ENCODE results near the gene FIBIN. TPM values are rescaled to one million over a fixed set of nuclear protein-coding genes. Genes with fewer than 3 reads are reported as not detected.

FIBIN gene
- total RNA-seq, 2 donors from 2014 or later = 0.25 to 3.3 TPM

GRCh38 chr11:27004103-27004502, 10.2 kb downstream of the FIBIN start:
- DNase-seq = no peak
- H3K9ac ChIP-seq (ENCODE audit: low read depth in 2 of 2, low read length in 2 of 2) = no peak overlapping the region
- H3K27me3 ChIP-seq = no peaks in the 10 kb centered on the region
- intact Hi-C loops (cut with DNase I) = no loop called here
- no peak for TF ChIP-seq CTCF (IDR thresholded peaks at IDR 0.05)
- no peaks in the 10 kb centered on the region for H3K36me3 ChIP-seq
- H3K4me1 ChIP-seq = no peaks in the 10 kb centered on the region
- no peak overlapping the region for H3K27ac ChIP-seq
- H3K9me3 ChIP-seq = no peaks in the 10 kb centered on the region
- no peak overlapping the region for H3K4me3 ChIP-seq

- Histone ChIP-seq H3K27ac (no peak overlapping the region), H3K4me3 (no peak overlapping the region), H3K9ac (ENCODE audit: low read depth in 2 of 2, low read length in 2 of 2) (no peak overlapping the region), H3K4me1 (no peaks in the 10 kb centered on the region), H3K27me3 (no peaks in the 10 kb centered on the region), H3K9me3 (no peaks in the 10 kb centered on the region), H3K36me3 (no peaks in the 10 kb centered on the region)
- intact Hi-C loops (cut with DNase I) = no loop called here
- TF ChIP-seq CTCF (IDR thresholded peaks at IDR 0.05) = no peak
- DNase-seq = no peak
Observed at GRCh38 chr11:27008811-27009535, 15.1 kb downstream of the FIBIN start.

- Histone ChIP-seq H3K4me1 (no peaks in the 10 kb centered on the region), H3K27me3 (no peaks in the 10 kb centered on the region), H3K9ac (ENCODE audit: low read depth in 2 of 2, low read length in 2 of 2) (no peak overlapping the region), H3K27ac (no peak overlapping the region), H3K36me3 (no peaks in the 10 kb centered on the region), H3K9me3 (no peaks in the 10 kb centered on the region), H3K4me3 (no peak overlapping the region)
- no peak for TF ChIP-seq CTCF (IDR thresholded peaks at IDR 0.05)
- intact Hi-C loops (cut with DNase I) = no loop called here
- no peak for DNase-seq
Observed at GRCh38 chr11:27011560-27012233, 17.8 kb downstream of the FIBIN start.

DNA sequence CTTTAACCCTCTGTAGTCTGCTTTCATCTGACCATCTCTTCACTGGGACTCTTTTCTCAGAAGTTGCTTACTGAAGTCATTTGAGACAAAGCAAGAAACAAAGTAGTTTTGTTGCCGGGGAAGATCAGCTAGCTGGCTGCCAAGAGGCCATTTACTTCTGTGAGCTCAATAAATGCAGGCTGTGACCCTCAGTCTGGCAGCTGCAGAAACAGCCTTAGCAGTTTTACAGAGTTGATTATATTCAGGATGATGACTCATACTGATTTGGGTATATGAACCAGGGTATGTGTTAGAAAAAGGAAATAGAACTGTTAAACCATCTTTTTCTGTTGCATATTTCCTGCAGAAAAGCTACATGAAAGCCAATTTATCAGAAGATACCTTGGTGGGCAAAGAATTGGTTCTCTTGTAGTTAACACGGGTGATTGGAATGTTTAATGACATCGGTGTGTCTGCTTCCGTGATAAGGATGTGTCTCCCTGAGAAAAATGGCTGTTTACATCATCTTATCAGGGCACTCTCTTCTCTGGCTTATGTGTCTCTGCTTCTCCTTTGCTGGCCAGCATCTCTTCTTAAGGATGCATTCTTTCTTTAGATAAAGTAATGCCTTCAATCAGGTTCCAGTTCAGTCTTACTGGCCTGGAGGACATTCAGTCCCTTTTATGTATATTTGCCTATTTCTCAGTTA, 18.5 kb downstream of the FIBIN start:
- H3K4me1 ChIP-seq = no peaks in the 10 kb centered on the region
- intact Hi-C loops (cut with DNase I) = no loop called here
- H3K36me3 ChIP-seq = no peaks in the 10 kb centered on the region
- peak; percentile 31 for DNase-seq
- H3K4me3 ChIP-seq = no peak overlapping the region
- TF ChIP-seq CTCF (IDR thresholded peaks at IDR 0.05) = no peak
- no peak overlapping the region for H3K9ac ChIP-seq (ENCODE audit: low read depth in 2 of 2, low read length in 2 of 2)
- no peaks in the 10 kb centered on the region for H3K27me3 ChIP-seq
- H3K9me3 ChIP-seq = no peaks in the 10 kb centered on the region
- no peak overlapping the region for H3K27ac ChIP-seq

DNA sequence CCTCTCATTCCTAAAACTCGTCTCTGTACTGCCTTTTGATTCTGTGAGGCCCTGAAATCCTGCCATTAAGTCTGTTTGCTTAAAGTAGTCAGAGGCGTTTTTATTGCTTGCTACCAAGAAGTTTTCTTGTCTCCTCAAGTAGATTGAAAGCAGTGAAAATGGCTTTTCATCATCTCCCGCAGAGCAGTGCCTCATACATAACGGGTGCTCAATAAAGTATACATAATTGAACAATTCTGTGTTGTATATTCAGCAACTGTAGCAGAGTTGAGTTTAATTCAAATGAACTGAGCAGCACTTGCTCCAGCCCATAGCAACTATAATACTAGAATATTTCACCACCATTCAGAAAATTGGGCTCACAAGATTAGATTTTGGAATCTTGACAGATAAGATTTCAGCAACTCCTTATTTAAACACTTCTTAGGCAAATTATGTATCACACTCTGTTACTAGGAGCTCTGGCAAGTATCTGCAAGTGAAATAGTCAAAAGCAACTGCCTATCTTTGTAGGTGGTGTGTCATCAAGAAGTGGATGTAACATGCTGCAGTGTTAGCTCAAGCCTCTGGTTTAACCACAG, 20.0 kb downstream of the FIBIN start:
- H3K9me3 ChIP-seq = no peaks in the 10 kb centered on the region
- H3K27me3 ChIP-seq = no peaks in the 10 kb centered on the region
- no peak overlapping the region for H3K4me3 ChIP-seq
- no peak for TF ChIP-seq CTCF (IDR thresholded peaks at IDR 0.05)
- no peak overlapping the region for H3K27ac ChIP-seq
- intact Hi-C loops (cut with DNase I) = no loop called here
- no peaks in the 10 kb centered on the region for H3K4me1 ChIP-seq
- no peak overlapping the region for H3K9ac ChIP-seq (ENCODE audit: low read depth in 2 of 2, low read length in 2 of 2)
- DNase-seq = no peak
- H3K36me3 ChIP-seq = no peaks in the 10 kb centered on the region

Measured in colonic mucosa (tissue), 4 donors.